Measurements from ENCODE around the gene SLIT1.

The SLIT1 gene

DNA sequence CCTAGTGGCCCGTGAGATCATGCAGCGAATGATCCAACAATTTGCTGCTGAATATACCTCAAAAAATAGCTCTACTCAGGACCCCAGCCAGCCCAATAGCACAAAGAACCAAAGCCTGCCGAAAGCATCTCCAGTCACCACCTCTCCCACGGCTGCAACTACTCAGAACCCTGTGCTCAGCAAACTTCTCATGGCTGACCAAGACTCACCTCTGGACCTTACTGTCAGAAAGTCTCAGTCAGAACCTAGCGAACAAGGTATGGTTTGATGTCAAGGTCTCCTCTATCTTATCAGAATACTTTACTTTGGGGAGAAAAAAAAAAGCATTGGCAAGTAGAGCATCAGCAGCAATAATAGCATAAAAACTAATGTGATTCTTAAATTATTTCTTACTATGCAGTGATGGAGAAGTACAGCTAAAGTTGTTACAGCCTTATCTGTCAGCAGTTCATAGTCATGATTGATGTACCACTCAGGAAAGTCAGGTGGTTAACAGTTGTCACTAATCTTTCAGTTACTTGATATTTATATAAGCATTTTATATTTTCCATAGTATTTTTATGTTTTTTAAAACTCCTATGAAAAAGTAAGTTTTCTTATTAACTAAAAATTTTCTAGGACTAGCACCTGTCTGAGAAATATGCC, 236.6 kb downstream of the SLIT1 start:
- DNase-seq, result no peak

All from NK-92 treated with Interleukin-12 subunit alpha and Interleukin-12 subunit beta, amount 100 ng/mL, for 24 hours (cell line).